A549 treated with CORT108297 at 1 μM for 4 hours (cell line): ENCODE data around the gene NFKBIL1. TPM values are rescaled to one million over a fixed set of nuclear protein-coding genes. Genes with fewer than 3 reads are reported as not detected.

Experiments used
- total RNA-seq: library from RNA; stranded (reverse); fragments of 200-300 nt; extraction: Qiagen RNA extraction; gene quantifications from 5 replicates; pipeline ENCODE4 v1.2.3, GENCODE V29; 2022

The NFKBIL1 gene, protein sequence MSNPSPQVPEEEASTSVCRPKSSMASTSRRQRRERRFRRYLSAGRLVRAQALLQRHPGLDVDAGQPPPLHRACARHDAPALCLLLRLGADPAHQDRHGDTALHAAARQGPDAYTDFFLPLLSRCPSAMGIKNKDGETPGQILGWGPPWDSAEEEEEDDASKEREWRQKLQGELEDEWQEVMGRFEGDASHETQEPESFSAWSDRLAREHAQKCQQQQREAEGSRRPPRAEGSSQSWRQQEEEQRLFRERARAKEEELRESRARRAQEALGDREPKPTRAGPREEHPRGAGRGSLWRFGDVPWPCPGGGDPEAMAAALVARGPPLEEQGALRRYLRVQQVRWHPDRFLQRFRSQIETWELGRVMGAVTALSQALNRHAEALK
- total RNA-seq = 9.2 to 12.4 TPM (median 11.8 TPM) in 5 replicates

DNA sequence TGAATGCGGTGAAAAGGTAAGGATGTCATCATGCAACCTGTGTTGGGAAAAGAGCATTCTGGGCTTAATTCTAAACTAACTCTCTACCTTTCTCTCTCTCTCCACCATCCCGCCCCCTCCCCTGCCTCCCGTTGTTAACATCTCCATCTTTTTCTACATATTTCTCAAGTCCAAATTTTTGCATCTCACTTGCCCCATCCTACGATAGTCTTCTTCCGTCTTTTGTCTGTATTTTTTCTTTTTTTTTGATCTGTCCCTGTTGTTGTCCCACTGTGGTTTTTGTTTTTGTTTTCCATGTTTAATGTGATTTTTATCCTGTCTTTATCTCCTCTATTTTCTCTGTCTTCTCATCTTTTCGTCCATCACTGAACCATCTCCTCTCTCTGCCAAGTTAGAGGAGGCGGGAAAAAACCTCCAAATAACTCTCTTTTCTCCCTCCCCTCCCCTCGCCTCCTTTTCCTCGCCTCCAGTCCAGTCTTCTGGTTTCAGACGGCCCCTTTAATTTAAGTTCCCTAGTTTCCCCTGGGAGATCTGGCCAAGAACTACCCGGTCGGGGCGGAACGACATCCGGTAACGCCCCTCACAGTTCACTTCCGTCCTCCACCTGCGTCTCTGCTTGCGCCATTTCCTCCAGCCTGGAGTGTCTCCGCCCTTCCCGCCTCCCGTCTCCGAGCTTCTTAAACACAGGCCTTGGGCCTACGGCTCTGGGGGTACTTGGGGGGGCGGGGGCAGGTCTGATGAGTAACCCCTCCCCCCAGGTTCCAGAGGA lies at the start of gene NFKBIL1:
Gene NFKBIL1, plus strand, starts transcription at position 651 of the 769 bp plus-strand sequence. Its CDS starts 87 bp downstream, at position 738.

DNA sequence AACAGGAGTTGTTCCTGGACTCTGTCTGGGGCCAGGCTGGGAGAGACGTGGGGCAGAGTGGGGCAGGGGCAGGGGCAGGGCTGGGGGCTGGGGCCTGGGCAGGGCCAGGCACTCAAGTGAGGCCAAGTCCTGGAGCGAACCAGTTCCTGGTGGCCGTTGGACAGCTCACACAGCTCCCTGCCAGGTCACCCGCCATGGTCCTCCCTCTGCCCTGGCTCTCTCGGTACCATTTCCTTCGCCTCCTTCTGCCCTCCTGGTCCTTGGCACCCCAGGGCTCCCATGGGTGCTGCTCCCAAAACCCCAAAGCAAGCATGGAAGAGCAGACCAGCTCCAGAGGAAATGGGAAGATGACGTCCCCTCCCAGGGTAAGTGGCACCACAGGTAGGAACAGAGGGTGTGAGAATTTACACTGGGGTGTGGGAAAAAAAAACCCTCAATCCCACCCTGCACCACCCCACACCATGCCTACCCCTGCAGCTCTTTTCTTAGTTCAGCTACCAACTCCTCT lies 18.5 kb upstream of the NFKBIL1 start, which contains the start of gene MCCD1:
Gene MCCD1, plus strand, starts transcription at position 142 of the 508 bp plus-strand sequence. Its CDS starts 53 bp downstream, at position 195.

DNA sequence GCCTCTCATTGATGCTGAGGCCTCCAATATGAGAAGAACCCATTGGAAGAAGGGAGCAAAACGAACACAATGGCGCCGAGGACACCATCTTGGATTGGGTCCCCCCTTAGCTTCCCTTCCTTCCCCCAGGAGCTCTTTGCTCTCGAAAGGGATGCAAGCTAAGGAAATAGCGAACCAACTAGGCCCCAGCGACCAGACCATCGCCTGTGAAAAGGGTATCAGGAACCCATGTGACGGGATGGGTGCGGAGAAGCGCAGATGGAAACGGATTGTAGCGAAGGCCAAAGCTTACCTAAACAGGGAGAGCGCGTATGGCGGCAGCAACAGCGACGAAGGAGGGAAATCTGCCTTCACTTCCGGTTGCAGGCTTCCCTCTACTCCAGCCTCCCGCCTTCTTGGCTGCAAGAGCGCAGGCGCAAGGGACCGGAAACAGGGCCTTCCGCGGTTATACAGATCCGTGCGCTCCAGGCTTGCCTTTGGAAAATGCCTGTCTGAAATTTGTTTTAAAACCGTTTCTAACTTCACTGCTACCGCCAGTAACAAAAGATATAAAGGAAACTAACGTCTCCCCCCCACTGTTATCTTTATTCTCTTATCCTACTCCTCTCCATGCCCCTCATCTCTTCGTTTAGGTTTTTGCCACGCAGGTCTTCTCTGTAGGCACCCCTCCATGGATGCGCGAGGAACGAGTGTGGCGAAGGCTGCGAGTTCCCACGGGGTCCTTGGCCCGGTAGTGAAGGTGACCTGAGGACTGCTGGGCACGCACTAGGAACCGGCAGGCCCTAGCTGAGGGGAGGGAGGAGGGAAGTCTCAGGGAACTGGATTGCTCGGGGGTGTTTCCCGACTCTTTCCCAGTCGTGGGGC lies 5.5 kb upstream of the NFKBIL1 start, which contains the start of gene DDX39B:
Gene DDX39B, minus strand, starts transcription at position 346 of the 864 bp plus-strand sequence. CDS start 1,471 bp downstream, outside the sequence.

DNA sequence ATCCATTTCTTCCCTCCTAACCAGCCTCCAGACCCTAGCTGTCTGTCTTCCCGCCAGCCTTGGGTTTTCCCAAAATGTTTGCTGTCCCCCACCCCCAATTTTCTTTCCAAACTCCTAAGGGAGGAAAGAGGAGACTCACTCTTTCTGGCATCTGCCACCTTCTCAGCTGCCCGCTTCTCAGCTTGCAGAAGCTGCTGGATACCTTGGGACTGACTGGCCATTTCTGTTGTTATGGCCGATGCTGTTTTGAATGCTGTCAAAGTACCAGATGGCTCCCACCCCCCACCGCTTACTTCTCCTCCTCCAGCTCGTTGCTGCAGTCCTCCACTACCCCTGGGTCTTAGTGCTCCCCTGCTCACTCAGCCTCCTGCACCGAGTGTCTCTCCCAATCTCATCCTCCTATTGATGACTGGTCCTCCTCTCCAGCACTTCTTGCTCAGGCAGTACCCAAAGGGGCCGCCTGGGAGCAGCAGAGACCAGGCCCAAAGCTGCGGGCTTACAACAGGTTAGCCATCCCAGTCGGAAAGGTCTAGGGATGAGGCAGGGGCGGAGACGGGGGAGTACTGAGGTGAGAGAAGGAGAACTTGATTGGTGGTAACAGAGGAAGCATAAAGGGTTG lies 960 bp upstream of the NFKBIL1 start, which contains the start of gene ATP6V1G2:
Gene ATP6V1G2, minus strand, starts transcription at position 270 of the 619 bp plus-strand sequence. Its CDS starts 49 bp downstream, at position 221.

DNA sequence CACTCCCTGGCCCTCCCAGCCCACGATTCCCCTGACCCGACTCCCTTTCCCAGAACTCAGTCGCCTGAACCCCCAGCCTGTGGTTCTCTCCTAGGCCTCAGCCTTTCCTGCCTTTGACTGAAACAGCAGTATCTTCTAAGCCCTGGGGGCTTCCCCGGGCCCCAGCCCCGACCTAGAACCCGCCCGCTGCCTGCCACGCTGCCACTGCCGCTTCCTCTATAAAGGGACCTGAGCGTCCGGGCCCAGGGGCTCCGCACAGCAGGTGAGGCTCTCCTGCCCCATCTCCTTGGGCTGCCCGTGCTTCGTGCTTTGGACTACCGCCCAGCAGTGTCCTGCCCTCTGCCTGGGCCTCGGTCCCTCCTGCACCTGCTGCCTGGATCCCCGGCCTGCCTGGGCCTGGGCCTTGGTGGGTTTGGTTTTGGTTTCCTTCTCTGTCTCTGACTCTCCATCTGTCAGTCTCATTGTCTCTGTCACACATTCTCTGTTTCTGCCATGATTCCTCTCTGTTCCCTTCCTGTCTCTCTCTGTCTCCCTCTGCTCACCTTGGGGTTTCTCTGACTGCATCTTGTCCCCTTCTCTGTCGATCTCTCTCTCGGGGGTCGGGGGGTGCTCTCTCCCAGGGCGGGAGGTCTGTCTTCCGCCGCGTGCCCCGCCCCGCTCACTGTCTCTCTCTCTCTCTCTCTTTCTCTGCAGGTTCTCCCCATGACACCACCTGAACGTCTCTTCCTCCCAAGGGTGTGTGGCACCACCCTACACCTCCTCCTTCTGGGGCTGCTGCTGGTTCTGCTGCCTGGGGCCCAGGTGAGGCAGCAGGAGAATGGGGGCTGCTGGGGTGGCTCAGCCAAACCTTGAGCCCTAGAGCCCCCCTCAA lies 24.9 kb downstream of the NFKBIL1 start, which contains the start of gene LTA:
Gene LTA, plus strand, starts transcription at position 249 of the 871 bp plus-strand sequence. Its CDS starts 454 bp downstream, at position 703.

DNA sequence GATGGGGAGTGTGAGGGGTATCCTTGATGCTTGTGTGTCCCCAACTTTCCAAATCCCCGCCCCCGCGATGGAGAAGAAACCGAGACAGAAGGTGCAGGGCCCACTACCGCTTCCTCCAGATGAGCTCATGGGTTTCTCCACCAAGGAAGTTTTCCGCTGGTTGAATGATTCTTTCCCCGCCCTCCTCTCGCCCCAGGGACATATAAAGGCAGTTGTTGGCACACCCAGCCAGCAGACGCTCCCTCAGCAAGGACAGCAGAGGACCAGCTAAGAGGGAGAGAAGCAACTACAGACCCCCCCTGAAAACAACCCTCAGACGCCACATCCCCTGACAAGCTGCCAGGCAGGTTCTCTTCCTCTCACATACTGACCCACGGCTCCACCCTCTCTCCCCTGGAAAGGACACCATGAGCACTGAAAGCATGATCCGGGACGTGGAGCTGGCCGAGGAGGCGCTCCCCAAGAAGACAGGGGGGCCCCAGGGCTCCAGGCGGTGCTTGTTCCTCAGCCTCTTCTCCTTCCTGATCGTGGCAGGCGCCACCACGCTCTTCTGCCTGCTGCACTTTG lies 28.0 kb downstream of the NFKBIL1 start, which contains the start of gene TNF:
Gene TNF, plus strand, starts transcription at position 231 of the 567 bp plus-strand sequence. Its CDS starts 177 bp downstream, at position 408.

DNA sequence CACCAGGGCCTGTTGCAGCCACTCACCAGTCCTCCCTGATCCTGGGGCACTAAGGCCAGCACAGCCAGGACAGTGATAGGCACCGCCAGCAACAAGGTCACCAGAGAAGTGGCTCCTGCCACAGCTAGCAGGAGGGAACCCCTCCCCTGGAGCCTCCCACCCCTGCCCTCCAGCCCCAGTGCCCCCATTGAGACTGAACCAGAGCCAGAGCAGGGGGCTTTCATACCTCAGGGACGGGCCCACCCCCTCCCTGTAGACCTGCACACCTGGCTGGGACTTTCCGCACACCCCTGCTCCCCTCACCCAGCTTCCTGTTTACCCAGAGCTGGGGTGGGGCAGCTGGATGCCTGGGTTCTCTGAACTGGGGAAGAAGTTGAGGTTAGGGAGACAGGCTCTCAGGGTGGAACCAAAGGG lies 34.8 kb downstream of the NFKBIL1 start, which contains the start of gene LTB:
Gene LTB, minus strand, starts transcription at position 195 of the 414 bp plus-strand sequence. Its CDS starts 7 bp downstream, at position 188.

DNA sequence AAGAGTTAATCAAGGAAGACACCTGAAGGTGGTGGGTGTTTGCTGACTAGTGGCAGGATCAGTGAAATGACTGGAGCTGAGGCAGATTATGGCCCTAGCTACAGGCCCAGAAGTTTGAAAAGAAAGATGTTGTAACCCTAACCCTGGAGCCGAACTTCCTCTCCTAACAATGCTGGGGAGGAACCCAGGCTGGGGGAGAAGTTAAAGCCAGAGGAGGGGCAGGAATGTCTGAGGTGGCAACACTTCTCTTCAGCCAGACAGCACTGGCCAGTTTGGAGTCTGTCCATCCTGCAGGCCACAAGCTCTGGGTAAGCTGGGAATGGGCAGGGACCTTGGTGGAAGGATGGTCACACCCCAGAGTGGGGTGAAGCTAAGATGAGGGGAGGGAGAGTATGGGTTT lies 38.6 kb downstream of the NFKBIL1 start, which contains the start of gene LST1:
Gene LST1, plus strand, starts transcription at position 270 of the 400 bp plus-strand sequence. CDS start 1,023 bp downstream, outside the sequence.

Other genes starting within 250 kb of the NFKBIL1 start
- gene HLA-B, start 190.4 kb upstream of the NFKBIL1 start, total RNA-seq = 17.7 to 37.5 TPM (median 29.0 TPM) in 5 replicates
- 26.1 to 29.0 TPM (median 27.9 TPM) in 5 replicates for gene MICA, start 144.0 kb upstream of the NFKBIL1 start, total RNA-seq
- gene MICB, start 49.5 kb upstream of the NFKBIL1 start, total RNA-seq = 7.0 to 9.3 TPM (median 7.4 TPM) in 5 replicates
- not detected in 5 replicates for gene MCCD1, start 18.6 kb upstream of the NFKBIL1 start, total RNA-seq
- 321 to 413 TPM (median 373 TPM) in 5 replicates for gene DDX39B, start 5.6 kb upstream of the NFKBIL1 start, total RNA-seq
- 0.54 to 1.1 TPM (median 0.67 TPM) in 5 replicates for gene ATP6V1G2, start 1.0 kb upstream of the NFKBIL1 start, total RNA-seq
- gene LTA, start 24.7 kb downstream of the NFKBIL1 start, total RNA-seq = 0.11 to 0.23 TPM in 2 of 5 replicates, not detected in the others
- gene TNF, start 28.0 kb downstream of the NFKBIL1 start, total RNA-seq = 0.06 to 0.36 TPM (median 0.09 TPM) in 4 of 5 replicates, not detected in the other
- 0.22 to 0.38 TPM (median 0.33 TPM) in 5 replicates for gene LTB, start 34.8 kb downstream of the NFKBIL1 start, total RNA-seq
- gene LST1, start 38.7 kb downstream of the NFKBIL1 start, total RNA-seq = 0.46 to 0.73 TPM in 2 of 5 replicates, not detected in the others
- not detected in 5 replicates for gene NCR3, start 45.4 kb downstream of the NFKBIL1 start, total RNA-seq
- gene AIF1, start 67.6 kb downstream of the NFKBIL1 start, total RNA-seq = not detected in 5 replicates
- 69.6 to 93.6 TPM (median 87.5 TPM) in 5 replicates for gene PRRC2A, start 73.1 kb downstream of the NFKBIL1 start, total RNA-seq
- 114 to 156 TPM (median 146 TPM) in 5 replicates for gene BAG6, start 105.1 kb downstream of the NFKBIL1 start, total RNA-seq
- 2.9 to 4.1 TPM (median 3.0 TPM) in 5 replicates for gene APOM, start 108.3 kb downstream of the NFKBIL1 start, total RNA-seq
- gene C6orf47, start 113.2 kb downstream of the NFKBIL1 start, total RNA-seq = 10.3 to 13.2 TPM (median 12.6 TPM) in 5 replicates
- 10.8 to 12.2 TPM (median 11.7 TPM) in 5 replicates for gene GPANK1, start 117.4 kb downstream of the NFKBIL1 start, total RNA-seq
- 165 to 184 TPM (median 170 TPM) in 5 replicates for gene CSNK2B, start 118.5 kb downstream of the NFKBIL1 start, total RNA-seq
- 3.8 to 5.0 TPM (median 4.3 TPM) in 5 replicates for gene LY6G5B, start 122.4 kb downstream of the NFKBIL1 start, total RNA-seq
- 1.1 to 2.0 TPM (median 1.6 TPM) in 5 replicates for gene LY6G5C, start 133.5 kb downstream of the NFKBIL1 start, total RNA-seq
- 16.5 to 20.4 TPM (median 19.3 TPM) in 5 replicates for gene ABHD16A, start 155.7 kb downstream of the NFKBIL1 start, total RNA-seq
- gene LY6G6F, start 159.3 kb downstream of the NFKBIL1 start, total RNA-seq = not detected in 5 replicates
- gene LY6G6D, start 167.7 kb downstream of the NFKBIL1 start, total RNA-seq = not detected in 5 replicates
- gene LY6G6C, start 174.1 kb downstream of the NFKBIL1 start, total RNA-seq = 0.09 to 0.12 TPM (median 0.10 TPM) in 3 of 5 replicates, not detected in the others
- gene MPIG6B, start 175.8 kb downstream of the NFKBIL1 start, total RNA-seq = not detected in 5 replicates
- 28.8 to 35.0 TPM (median 32.1 TPM) in 5 replicates for gene DDAH2, start 181.7 kb downstream of the NFKBIL1 start, total RNA-seq
- gene CLIC1, start 188.9 kb downstream of the NFKBIL1 start, total RNA-seq = 497 to 519 TPM (median 513 TPM) in 5 replicates
- gene MSH5, start 192.4 kb downstream of the NFKBIL1 start, total RNA-seq = 11.5 to 15.5 TPM (median 14.0 TPM) in 5 replicates
- gene SAPCD1, start 215.0 kb downstream of the NFKBIL1 start, total RNA-seq = 2.7 to 4.9 TPM (median 4.1 TPM) in 5 replicates
- gene VWA7, start 229.7 kb downstream of the NFKBIL1 start, total RNA-seq = 1.5 to 2.0 TPM (median 1.8 TPM) in 5 replicates
- gene VARS1, start 248.1 kb downstream of the NFKBIL1 start, total RNA-seq = 47.0 to 60.8 TPM (median 59.2 TPM) in 5 replicates